HepG2 (cell line): ENCODE measurements around the gene ENHO. TPM values are rescaled to one million over a fixed set of nuclear protein-coding genes. Genes with fewer than 3 reads are reported as not detected.

Experiments used
- ATAC-seq: fragments of 200-7000 bp; cut with Tn5 transposase; 3 replicates; pipeline ENCODE4 v1.9.1; 2020; ENCODE audit warnings: mild to moderate bottlenecking, moderate library complexity
- BruUV-seq: library from RNA; stranded (reverse); fragments of 400-500 nt; replicated peaks from 2 replicates; lab custom pipeline; 2021; lab: Mats Ljungman, UMichigan
- CTCF ChIA-PET: fragments of 300-600 bp; formaldehyde crosslinking; extraction: SDS; loops from one replicate; lab custom pipeline; 2021; ENCODE audit warnings: low total read pairs, inconsistent platforms, low intra/inter-chr PET ratio; lab: Yijun Ruan, JAX
- POLR2A ChIA-PET: fragments of 350-600 bp; sonication (Branson Sonifier 250); formaldehyde crosslinking; loops from one replicate; lab custom pipeline; 2020; ENCODE audit warnings: antibody characterized with exemption, inconsistent platforms; lab: Yijun Ruan, JAX
- DNase-seq: peaks from one replicate; pipeline ENCODE4 v3.0.0-alpha.2; 2015; ENCODE audit warnings: low spot score
- FAIRE-seq: peaks from 3 replicates; lab custom pipeline; 2011; peaks lifted over from hg19 to GRCh38; lab: Jason Lieb, UNC
- H2AFZ ChIP-seq: one replicate; pipeline ENCODE4 v1.6.1; 2011; ENCODE audit warnings: low read length, inconsistent platforms
- H3K27ac ChIP-seq: fragments of 300-600 bp; 3 replicates; pipeline ENCODE4 v1.8.0; 2011; ENCODE audit warnings: mixed run types, mild to moderate bottlenecking, mixed read lengths, low read length, inconsistent platforms; ENCODE audit not compliant: insufficient read depth; ENCODE audit errors: extremely low read length
- H3K27me3 ChIP-seq, 2 experiments: fragments of 200-600 bp in 1 of 2; 2 replicates in 1 of 2; 3 replicates in 1 of 2; pipeline versions ENCODE4 v1.6.0 to v1.8.0; 2011; ENCODE audit warnings: low read length in 2 of 2, mild to moderate bottlenecking in 2 of 2, moderate library complexity in 2 of 2, inconsistent platforms in 1 of 2; ENCODE audit not compliant: insufficient read depth in 2 of 2, control insufficient read depth in 1 of 2
- H3K36me3 ChIP-seq, 2 experiments: fragments of 200-600 bp in 1 of 2; replicated peaks in 1 of 2; 2 replicates in 1 of 2; 3 replicates in 1 of 2; pipeline versions ENCODE4 v1.5.1 to v1.8.0; 2011; ENCODE audit warnings: low read length in 2 of 2, inconsistent platforms in 1 of 2; ENCODE audit not compliant: insufficient read depth in 2 of 2, control insufficient read depth in 1 of 2
- H3K4me1 ChIP-seq: 2 replicates; pipeline ENCODE4 v1.5.1; 2012; ENCODE audit warnings: low read length, inconsistent platforms; ENCODE audit not compliant: insufficient read depth
- H3K4me2 ChIP-seq: 2 replicates; pipeline ENCODE4 v1.6.0; 2011; ENCODE audit warnings: low read depth, low read length, inconsistent platforms
- H3K4me3 ChIP-seq, 3 experiments: fragments of 200-600 bp in 1 of 3; sonication (generic), shearing (Covaris generic) in 1 of 3; replicated peaks in 1 of 3; 2 replicates each; pipeline ENCODE4 v1.5.1; 2011 to 2016; ENCODE audit warnings: low read length in 3 of 3, inconsistent platforms in 2 of 3, low read depth in 2 of 3, mild to moderate bottlenecking in 2 of 3, control low read depth in 1 of 3, mixed read lengths in 1 of 3; ENCODE audit not compliant: insufficient read depth in 1 of 3
- H3K79me2 ChIP-seq: one replicate; pipeline ENCODE4 v1.6.1; 2011; ENCODE audit warnings: low read length, inconsistent platforms; ENCODE audit not compliant: insufficient read depth
- H3K9ac ChIP-seq: 2 replicates; pipeline ENCODE4 v1.6.0; 2011; ENCODE audit warnings: mild to moderate bottlenecking, low read depth, low read length, inconsistent platforms; ENCODE audit not compliant: insufficient read depth
- H3K9me3 ChIP-seq: 2 replicates; pipeline ENCODE4 v1.5.1; 2012; ENCODE audit warnings: mild to moderate bottlenecking, low read length
- H4K20me1 ChIP-seq: 2 replicates; pipeline ENCODE4 v1.6.0; 2011; ENCODE audit warnings: inconsistent platforms, mild to moderate bottlenecking, low read length, moderate library complexity; ENCODE audit not compliant: insufficient read depth
- ATF7 ChIP-seq, 2 experiments: fragments of 450-650 bp in 1 of 2; sonication (generic) in 1 of 2; formaldehyde crosslinking in 1 of 2; IDR thresholded peaks; 2 replicates each; pipeline versions ENCODE4 v1.4.0 to v1.6.1; 2016 to 2020; ENCODE audit warnings: antibody characterized with exemption in 1 of 2, mild to moderate bottlenecking in 1 of 2, missing genetic modification reagents in 1 of 2
- CREB1 ChIP-seq, 2 experiments: fragments of 450-650 bp in 1 of 2; IDR thresholded peaks; 2 replicates each; pipeline ENCODE4 v1.6.1; 2016 to 2017; ENCODE audit warnings: control low read depth in 1 of 2, mild to moderate bottlenecking in 1 of 2, missing compliant biosample characterization in 1 of 2, missing genetic modification characterization in 1 of 2
- DPF2 ChIP-seq: sonication (generic); formaldehyde crosslinking; IDR thresholded peaks from 2 replicates; pipeline ENCODE4 v1.4.0; 2020; ENCODE audit warnings: mild to moderate bottlenecking, low read depth, missing genetic modification reagents, borderline replicate concordance
- FLYWCH1 ChIP-seq: sonication (generic); formaldehyde crosslinking; IDR thresholded peaks from 2 replicates; pipeline ENCODE4 v1.8.1; 2023; ENCODE audit warnings: mild to moderate bottlenecking, missing genetic modification reagents
- FOSL2 ChIP-seq: sonication (generic); formaldehyde crosslinking; IDR thresholded peaks from 2 replicates; pipeline ENCODE4 v1.4.0; 2020; ENCODE audit warnings: missing genetic modification reagents
- HIVEP1 ChIP-seq: sonication (generic); formaldehyde crosslinking; IDR thresholded peaks from 2 replicates; pipeline ENCODE4 v1.4.0; 2020; ENCODE audit warnings: mild to moderate bottlenecking, missing genetic modification reagents
- ZFAT ChIP-seq: sonication (generic); formaldehyde crosslinking; conservative IDR thresholded peaks from 2 replicates; pipeline ENCODE4 v1.8.1; 2023; ENCODE audit warnings: missing genetic modification reagents, inconsistent platforms
- ZNF746 ChIP-seq: sonication (generic); formaldehyde crosslinking; IDR thresholded peaks from 2 replicates; pipeline ENCODE4 v1.8.0; 2022; ENCODE audit warnings: mild to moderate bottlenecking, missing genetic modification reagents
- ZSCAN12 ChIP-seq: sonication (generic); formaldehyde crosslinking; IDR thresholded peaks from 2 replicates; pipeline ENCODE4 v1.9.0; 2021; ENCODE audit warnings: mild to moderate bottlenecking, missing genetic modification reagents
- WGBS: methylation state at CpG from one replicate; pipeline ENCODE4 v1.1.6; 2017; ENCODE audit warnings: low lambda C conversion rate; 5-methylcytosine and 5-hydroxymethylcytosine counted together
- in situ Hi-C: cut with HindIII; loops from 2 replicates; pipeline ENCODE4 v1.10.0; 2017; ENCODE audit warnings: low pct_unique_long_range_greater_than_20kb; ENCODE audit not compliant: extremely low pct_ligation_motif_present
- intact Hi-C: fragments of 100-400 bp; cut with micrococcal nuclease; formaldehyde crosslinking; loops from one replicate; pipeline ENCODE4 v1.10.0; 2022; ENCODE audit not compliant: unreplicated experiment
- polyA plus RNA-seq, 8 experiments: library from polyadenylated mRNA; depleted of rRNA in 3 of 8; stranded (reverse) in 7 of 8; unstranded in 1 of 8; fragments of >200 nt; fragmentation: Illumina TruSeq in 4 of 8; extraction: Trizol in 4 of 8; gene quantifications; 2 replicates each; pipeline versions ENCODE4 v1.2.1 to v1.2.3, GENCODE V29; 2011 to 2016; ENCODE audit warnings: low read depth in 4 of 8, missing spikeins in 1 of 8, mixed read lengths in 1 of 8; ENCODE audit not compliant: insufficient read depth in 1 of 8
- total RNA-seq, 5 experiments: library from RNA; depleted of rRNA; stranded (reverse); fragments of >200 nt; fragmentation: Illumina TruSeq; extraction: Trizol; gene quantifications; 2 replicates each; pipeline ENCODE4 v1.2.3, GENCODE V29; 2016; ENCODE audit warnings: low read depth in 1 of 5
- TF ChIP-seq, protein P1 (sequence below): sonication (generic); formaldehyde crosslinking; conservative IDR thresholded peaks from 2 replicates; pipeline ENCODE4 v1.4.0; 2020; ENCODE audit warnings: missing genetic modification reagents

The ENHO gene
- total and polyA plus RNA-seq, 2 of the 13 experiments (the other 11 are each of a cell fraction or from before 2014, with no cell fraction given): 0.08 to 0.60 TPM

DNA sequence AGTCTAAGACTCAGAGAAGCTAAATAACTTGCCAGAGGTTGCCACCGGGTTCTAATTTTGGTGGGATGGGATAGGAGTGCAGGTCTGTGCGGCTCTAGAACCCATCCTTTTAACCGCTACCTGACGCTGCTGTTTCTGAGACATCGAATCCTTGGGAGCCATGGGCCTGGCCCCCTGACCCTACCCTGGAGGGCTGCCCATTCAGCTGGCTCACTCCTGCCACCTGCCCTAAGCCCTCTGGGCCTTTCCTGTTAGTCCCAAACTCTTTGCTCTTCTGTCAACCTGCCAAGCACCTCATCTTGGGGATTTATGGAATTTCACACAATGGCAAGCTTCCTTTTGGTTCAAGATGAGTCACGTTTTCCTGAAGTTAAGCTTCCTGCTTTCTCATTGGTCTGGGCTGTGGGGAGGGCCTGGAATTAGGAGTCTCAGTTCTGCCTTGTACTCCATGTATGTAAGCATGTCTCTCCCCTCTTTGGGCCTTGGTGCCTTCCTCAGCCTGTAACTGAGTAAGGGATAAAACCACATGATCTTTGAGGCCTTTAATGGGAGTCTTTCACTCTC lies 26.6 kb downstream of the ENHO start:
- no peaks in the 10 kb centered on the region for H3K36me3 ChIP-seq
- H3K4me1 ChIP-seq: peaks cover 4% of the 10 kb centered on the region
- H3K27me3 ChIP-seq: no peaks in the 10 kb centered on the region; a peak in 2 of 5 replicates
- no peaks in the 10 kb centered on the region for H3K79me2 ChIP-seq
- DNase-seq: no peak
- H4K20me1 ChIP-seq: no peaks in the 10 kb centered on the region; the same call in 1 of the 2 replicates
- no peak overlapping the region for H3K27ac ChIP-seq
- H3K4me2 ChIP-seq: no peak overlapping the region
- CTCF ChIA-PET: no interaction called here
- H3K9ac ChIP-seq: no peak overlapping the region
- no TSS peak for BruUV-seq
- H2AFZ ChIP-seq: no peak overlapping the region
- intact Hi-C loops (no loop called here), in situ Hi-C loops (no loop called here)
- H3K9me3 ChIP-seq: no peaks in the 10 kb centered on the region
- WGBS: 19% methylated on average over 3 of the region's 6 CpGs
- no peak for ATAC-seq
- no peak for FAIRE-seq
- no peak overlapping the region for H3K4me3 ChIP-seq
- TF ChIP-seq ZNF746 (CRISPR knock-in tag): no peak
- TF ChIP-seq, protein P1, sequence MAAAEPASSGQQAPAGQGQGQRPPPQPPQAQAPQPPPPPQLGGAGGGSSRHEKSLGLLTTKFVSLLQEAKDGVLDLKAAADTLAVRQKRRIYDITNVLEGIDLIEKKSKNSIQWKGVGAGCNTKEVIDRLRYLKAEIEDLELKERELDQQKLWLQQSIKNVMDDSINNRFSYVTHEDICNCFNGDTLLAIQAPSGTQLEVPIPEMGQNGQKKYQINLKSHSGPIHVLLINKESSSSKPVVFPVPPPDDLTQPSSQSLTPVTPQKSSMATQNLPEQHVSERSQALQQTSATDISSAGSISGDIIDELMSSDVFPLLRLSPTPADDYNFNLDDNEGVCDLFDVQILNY (CRISPR knock-in tag): no peak
- TF ChIP-seq CREB1 (IDR thresholded peaks at IDR 0.05): no peak
- no peak for TF ChIP-seq CREB1 (CRISPR knock-in tag; IDR thresholded peaks at IDR 0.05)
- TF ChIP-seq FLYWCH1 (CRISPR knock-in tag): no peak
- no peak for TF ChIP-seq DPF2 (CRISPR knock-in tag)
- TF ChIP-seq HIVEP1 (CRISPR knock-in tag): no peak
- TF ChIP-seq FOSL2 (CRISPR knock-in tag): no peak
- no peak for TF ChIP-seq ZFAT (CRISPR knock-in tag)
- no peak for TF ChIP-seq ZSCAN12 (CRISPR knock-in tag)
- no peak for TF ChIP-seq ATF7 (IDR thresholded peaks at IDR 0.05)
- TF ChIP-seq ATF7 (CRISPR knock-in tag; IDR thresholded peaks at IDR 0.05): no peak
- POLR2A ChIA-PET: no interaction called here
